Breast epithelium (tissue), 3 donors: Measurements from ENCODE around the gene TIGD1.

Experiments
- CTCF ChIP-seq, 3 donors: fragments of 450-650 bp; IDR thresholded peaks; one replicate each; pipeline ENCODE4 v1.5.1; 2016 to 2017; ENCODE audit warnings: antibody characterized with exemption in 3 of 3, mild to moderate bottlenecking in 3 of 3, moderate library complexity in 3 of 3
- POLR2A ChIP-seq: fragments of 450-650 bp; IDR thresholded peaks from one replicate; pipeline ENCODE4 v1.6.1; 2016; ENCODE audit warnings: antibody characterized with exemption, mild to moderate bottlenecking, moderate library complexity

DNA sequence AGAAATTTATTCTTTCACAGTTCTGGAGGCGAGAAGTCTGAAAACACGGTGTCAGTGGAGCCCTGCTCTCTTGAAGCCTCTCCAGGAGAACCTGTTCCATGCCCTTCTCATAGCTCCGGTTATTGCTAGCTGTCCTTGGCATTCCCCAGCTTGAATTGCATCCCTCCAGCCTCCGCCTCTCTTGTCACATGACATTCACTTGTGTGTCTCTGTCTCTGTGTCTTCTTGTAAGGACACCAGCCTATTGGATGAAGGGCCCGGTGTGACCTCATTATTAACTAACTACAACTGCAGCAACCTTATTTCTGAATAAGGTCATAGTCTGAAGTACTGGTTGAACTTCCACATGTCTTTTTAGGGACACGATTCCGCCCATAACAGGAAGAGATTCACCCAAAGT is 34.7 kb downstream of the TIGD1 start:
- no peak for TF ChIP-seq CTCF (IDR thresholded peaks at IDR 0.05)
- no peak for TF ChIP-seq POLR2A
